PFSK-1 (cell line): ENCODE measurements around the gene NRBF2.

Experiments
- POLR2AphosphoS5 ChIP-seq: IDR thresholded peaks from 2 replicates; pipeline ENCODE4 v1.6.1; 2012; ENCODE audit warnings: low read depth, mild to moderate bottlenecking, control low read depth, low read length, moderate library complexity
- TF ChIP-seq, protein P1 (sequence below), 2 experiments: IDR thresholded peaks; 2 replicates each; pipeline versions ENCODE4 v1.6.1 to v1.8.0; 2011 to 2012; ENCODE audit warnings: low read depth in 2 of 2, low read length in 2 of 2, control low read depth in 1 of 2, inconsistent platforms in 1 of 2, mild to moderate bottlenecking in 1 of 2, moderate library complexity in 1 of 2; ENCODE audit not compliant: insufficient read depth in 1 of 2

DNA sequence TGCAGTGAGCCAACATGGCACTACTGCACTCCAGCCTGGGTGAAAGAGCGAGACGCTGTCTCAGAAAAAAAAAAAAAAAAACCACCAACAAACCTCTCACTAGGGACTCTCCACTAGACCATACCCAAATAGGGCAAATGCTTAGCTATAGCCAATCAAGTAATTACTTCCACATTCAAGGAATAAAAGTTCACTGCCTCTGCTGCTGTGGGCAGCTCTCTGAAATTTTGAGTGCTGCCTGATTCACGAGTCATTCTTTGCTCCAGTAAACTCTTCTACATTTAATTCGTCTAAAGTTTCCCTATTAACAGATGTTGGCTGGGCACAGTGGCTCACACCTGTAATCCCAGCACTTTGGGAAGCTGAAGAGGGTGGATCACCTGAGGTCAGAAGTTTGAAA is 4.7 kb upstream of the NRBF2 start:
- TF ChIP-seq POLR2AphosphoS5 = no peak
- TF ChIP-seq, protein P1, sequence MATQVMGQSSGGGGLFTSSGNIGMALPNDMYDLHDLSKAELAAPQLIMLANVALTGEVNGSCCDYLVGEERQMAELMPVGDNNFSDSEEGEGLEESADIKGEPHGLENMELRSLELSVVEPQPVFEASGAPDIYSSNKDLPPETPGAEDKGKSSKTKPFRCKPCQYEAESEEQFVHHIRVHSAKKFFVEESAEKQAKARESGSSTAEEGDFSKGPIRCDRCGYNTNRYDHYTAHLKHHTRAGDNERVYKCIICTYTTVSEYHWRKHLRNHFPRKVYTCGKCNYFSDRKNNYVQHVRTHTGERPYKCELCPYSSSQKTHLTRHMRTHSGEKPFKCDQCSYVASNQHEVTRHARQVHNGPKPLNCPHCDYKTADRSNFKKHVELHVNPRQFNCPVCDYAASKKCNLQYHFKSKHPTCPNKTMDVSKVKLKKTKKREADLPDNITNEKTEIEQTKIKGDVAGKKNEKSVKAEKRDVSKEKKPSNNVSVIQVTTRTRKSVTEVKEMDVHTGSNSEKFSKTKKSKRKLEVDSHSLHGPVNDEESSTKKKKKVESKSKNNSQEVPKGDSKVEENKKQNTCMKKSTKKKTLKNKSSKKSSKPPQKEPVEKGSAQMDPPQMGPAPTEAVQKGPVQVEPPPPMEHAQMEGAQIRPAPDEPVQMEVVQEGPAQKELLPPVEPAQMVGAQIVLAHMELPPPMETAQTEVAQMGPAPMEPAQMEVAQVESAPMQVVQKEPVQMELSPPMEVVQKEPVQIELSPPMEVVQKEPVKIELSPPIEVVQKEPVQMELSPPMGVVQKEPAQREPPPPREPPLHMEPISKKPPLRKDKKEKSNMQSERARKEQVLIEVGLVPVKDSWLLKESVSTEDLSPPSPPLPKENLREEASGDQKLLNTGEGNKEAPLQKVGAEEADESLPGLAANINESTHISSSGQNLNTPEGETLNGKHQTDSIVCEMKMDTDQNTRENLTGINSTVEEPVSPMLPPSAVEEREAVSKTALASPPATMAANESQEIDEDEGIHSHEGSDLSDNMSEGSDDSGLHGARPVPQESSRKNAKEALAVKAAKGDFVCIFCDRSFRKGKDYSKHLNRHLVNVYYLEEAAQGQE (IDR thresholded peaks at IDR 0.05; ENCODE audit: insufficient read depth in 1 of 2, low read depth in 2 of 2, low read length in 2 of 2) = no peak
